Heart left ventricle (tissue), 16 donors: ENCODE results near the gene RACGAP1. TPM values are rescaled to one million over a fixed set of nuclear protein-coding genes. Genes with fewer than 3 reads are reported as not detected.
A peak's percentile ranks its signal among the peaks of the same experiment; 100 is the strongest.

Experiments
- ATAC-seq, 4 donors: fragments of 200-7000 bp; cut with Tn5 transposase; one replicate each; pipeline ENCODE4 v1.9.1; 2020 to 2022; ENCODE audit warnings: moderate library complexity in 4 of 4, mild to moderate bottlenecking in 3 of 4, moderate number of reproducible peaks in 1 of 4
- DNase-seq, 5 donors: peaks; one replicate each; pipeline ENCODE4 v3.0.0-alpha.2; 2020
- H3K27ac ChIP-seq, 12 donors: fragments of 200-600 bp; sonication (generic) in 4 of 12; one replicate each; pipeline versions ENCODE4 v1.5.0 to v1.8.0; 2016 to 2022; ENCODE audit warnings: mild to moderate bottlenecking in 2 of 12
- H3K27me3 ChIP-seq, 9 donors: fragments of 200-600 bp; sonication (generic) in 2 of 9; one replicate each; pipeline versions ENCODE4 v1.5.1 to v1.8.0; 2016 to 2022; ENCODE audit warnings: mild to moderate bottlenecking in 3 of 9
- H3K36me3 ChIP-seq, 9 donors: fragments of 200-600 bp; sonication (generic) in 2 of 9; one replicate each; pipeline versions ENCODE4 v1.5.0 to v1.8.0; 2018 to 2022; ENCODE audit warnings: mild to moderate bottlenecking in 2 of 9
- H3K4me1 ChIP-seq, 12 donors: fragments of 200-600 bp; sonication (generic) in 4 of 12; one replicate each; pipeline versions ENCODE4 v1.5.0 to v1.8.0; 2016 to 2022; ENCODE audit warnings: mild to moderate bottlenecking in 3 of 12
- H3K4me3 ChIP-seq, 12 donors: fragments of 200-600 bp; sonication (generic) in 4 of 12; one replicate each; pipeline versions ENCODE4 v1.5.0 to v1.8.0; 2017 to 2022; ENCODE audit warnings: mild to moderate bottlenecking in 9 of 12, moderate library complexity in 4 of 12
- H3K9me3 ChIP-seq, 12 donors: fragments of 200-600 bp; sonication (generic) in 4 of 12; one replicate each; pipeline versions ENCODE4 v1.5.0 to v1.8.0; 2016 to 2022; ENCODE audit warnings: mild to moderate bottlenecking in 1 of 12
- POLR2A ChIP-seq, 2 donors: fragments of 450-650 bp; IDR thresholded peaks; one replicate each; pipeline ENCODE4 v1.6.1; 2017; ENCODE audit warnings: antibody characterized with exemption in 2 of 2, mild to moderate bottlenecking in 2 of 2, moderate library complexity in 2 of 2
- WGBS, 4 donors: extraction: QIAGEN DNeasy Blood & Tissue Kit in 2 of 4; methylation state at CpG; one replicate each; pipeline versions ENCODE4 v1.1.5 to v1.1.7; 2013 to 2018; 5-methylcytosine and 5-hydroxymethylcytosine counted together
- intact Hi-C, 10 donors: fragments of 100-400 bp; cut with DNase I; formaldehyde crosslinking; loops; one replicate each; pipeline versions ENCODE4 v1.11.1 to v1.14.2; 2022
- polyA plus RNA-seq, 2 donors: library from polyadenylated mRNA; stranded (reverse); fragments of 200-250 nt; gene quantifications; one replicate each; pipeline ENCODE4 v1.2.3, GENCODE V29; 2013
- total RNA-seq, 9 donors: library from RNA; depleted of rRNA in 2 of 9; stranded (reverse); fragments of >200 nt in 2 of 9; fragmentation: NEBNext Ultra II Directional in 3 of 9; extraction: Animal tissue kit (Norgen Biotek cat#: 25700) in 3 of 9; gene quantifications; one replicate each; pipeline versions ENCODE4 v1.1.0 to v1.2.4, GENCODE V29; 2016 to 2023
- TF ChIP-seq, protein P1 (sequence below), 12 donors: fragments of 200-600 bp; sonication (generic) in 4 of 12; IDR thresholded peaks; one replicate each; pipeline versions ENCODE4 v1.5.0 to v1.8.0; 2018 to 2022; ENCODE audit warnings: antibody characterized with exemption in 12 of 12, mild to moderate bottlenecking in 5 of 12
- donor health status: ischemic (EF 13 %, LVEDD 7.1; RV severe dilation, severe dysfunction).
- donor health status: healthy with polysubstance abuse.
- donor health status: DM: no; HTN: yes; CAD: no.
- donor health status: DM: no; HTN: no; CAD: no.
- donor health status: ischemic (EF 25% LVEDD 6.9; RV normal size, moderate dysfunction).
- donor health status: ischemic (EF 25% LVEDD 5.7; RV mildly dilated, moderate dysfunction).
- donor health status: healthy.
- donor health status: DM: yes; HTN: yes; CAD: no.
- donor health status: ischemic (EF 35%, LVEDD 5.7; RV mildly dilated, moderate dysfunction).
- donor health status: nonischemic (EF 11% LVEDD 7.7; RV severe dilation, severe dysfunction).
- donor health status: DM: yes; HTN: yes; CAD: no.
- donor health status: PGD.
- donor health status: ischemic (EF 29% LVEDD 5.4; RV normal size, mild dysfunction).
- donor health status: nonischemic (EF 23%, LVEDD 6.1; RV moderate dilation, normal function).

RACGAP1 gene
- total and polyA plus RNA-seq, 11 donors, result 0.91 to 17.8 (median 5.2) TPM

DNA sequence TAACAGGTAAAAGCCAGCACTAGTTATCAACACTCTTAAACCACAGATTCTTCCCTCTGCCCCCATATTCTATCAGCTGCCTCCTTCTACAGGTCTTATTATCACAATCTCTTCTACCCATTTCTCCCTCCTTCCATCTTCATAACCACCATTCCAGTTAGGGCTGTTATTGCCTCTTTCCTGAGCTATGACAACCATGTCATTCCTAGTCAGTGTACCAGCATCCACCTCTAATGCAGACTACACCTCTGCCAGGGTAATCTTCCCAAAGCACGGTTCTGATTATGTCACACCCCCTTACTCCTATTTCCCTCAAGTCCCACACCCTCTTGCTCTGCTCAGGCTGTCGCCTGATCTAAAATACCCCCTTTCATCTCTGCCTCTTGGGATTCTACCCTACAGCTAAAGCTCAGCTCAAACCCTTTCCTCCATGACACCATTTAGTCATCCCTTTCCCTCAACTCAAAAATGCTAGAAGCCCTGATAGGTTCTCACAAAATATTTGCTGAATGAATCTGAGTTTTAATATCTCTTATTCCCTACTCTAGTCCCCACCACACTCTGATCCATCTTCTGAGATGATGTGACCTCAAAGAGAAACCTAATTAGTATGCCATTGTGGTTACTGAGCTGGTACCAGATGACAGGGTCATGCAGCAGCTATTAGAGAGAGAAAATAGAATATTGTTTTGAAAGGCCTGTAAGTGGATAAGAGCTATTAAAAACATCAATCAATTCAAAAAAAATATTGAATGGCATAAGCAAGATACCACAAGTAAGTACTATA is 11.7 kb downstream of the RACGAP1 start:
- ATAC-seq, result no peak
- no peak overlapping the region for H3K4me3 ChIP-seq
- 82 to 88% (median 86%) methylated on average over 2 of the region's 2 CpGs for WGBS, 4 donors

DNA sequence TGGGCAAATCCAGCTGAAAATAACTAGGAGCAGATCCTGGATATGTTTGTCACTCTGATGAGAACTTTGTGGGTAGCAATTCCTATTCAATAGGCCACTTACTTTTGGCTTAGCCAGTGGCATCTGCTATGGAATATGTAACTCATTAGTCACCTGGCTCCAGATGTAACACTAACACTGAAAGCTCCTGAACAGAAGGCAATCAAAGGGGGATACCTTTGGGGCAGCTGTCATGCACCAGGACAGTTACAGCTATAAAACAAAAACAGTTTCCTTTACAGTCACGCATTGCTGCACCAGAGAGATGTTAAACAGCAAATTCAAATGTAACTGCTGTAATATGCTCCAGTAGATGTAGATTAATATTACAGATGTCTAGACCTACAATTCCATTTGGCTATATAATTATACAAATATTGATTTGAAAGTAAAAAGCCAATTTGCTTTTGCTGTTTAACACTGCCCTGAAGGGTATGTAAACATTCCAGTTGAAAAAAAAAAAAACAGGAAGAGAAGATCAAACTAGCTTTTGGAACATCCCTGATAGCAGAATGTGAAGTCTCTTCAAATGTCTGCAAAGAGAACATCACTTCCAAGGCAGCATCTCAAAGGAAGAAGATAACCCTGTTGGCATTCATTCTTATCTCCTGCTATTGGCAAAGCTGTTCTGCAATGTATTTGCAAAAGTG is 18.4 kb downstream of the RACGAP1 start:
- TF ChIP-seq POLR2A (IDR thresholded peaks at IDR 0.05), result no peak
- TF ChIP-seq, protein P1, sequence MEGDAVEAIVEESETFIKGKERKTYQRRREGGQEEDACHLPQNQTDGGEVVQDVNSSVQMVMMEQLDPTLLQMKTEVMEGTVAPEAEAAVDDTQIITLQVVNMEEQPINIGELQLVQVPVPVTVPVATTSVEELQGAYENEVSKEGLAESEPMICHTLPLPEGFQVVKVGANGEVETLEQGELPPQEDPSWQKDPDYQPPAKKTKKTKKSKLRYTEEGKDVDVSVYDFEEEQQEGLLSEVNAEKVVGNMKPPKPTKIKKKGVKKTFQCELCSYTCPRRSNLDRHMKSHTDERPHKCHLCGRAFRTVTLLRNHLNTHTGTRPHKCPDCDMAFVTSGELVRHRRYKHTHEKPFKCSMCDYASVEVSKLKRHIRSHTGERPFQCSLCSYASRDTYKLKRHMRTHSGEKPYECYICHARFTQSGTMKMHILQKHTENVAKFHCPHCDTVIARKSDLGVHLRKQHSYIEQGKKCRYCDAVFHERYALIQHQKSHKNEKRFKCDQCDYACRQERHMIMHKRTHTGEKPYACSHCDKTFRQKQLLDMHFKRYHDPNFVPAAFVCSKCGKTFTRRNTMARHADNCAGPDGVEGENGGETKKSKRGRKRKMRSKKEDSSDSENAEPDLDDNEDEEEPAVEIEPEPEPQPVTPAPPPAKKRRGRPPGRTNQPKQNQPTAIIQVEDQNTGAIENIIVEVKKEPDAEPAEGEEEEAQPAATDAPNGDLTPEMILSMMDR (IDR thresholded peaks at IDR 0.05), result no peak
- no peak for DNase-seq
- Histone ChIP-seq H3K27ac (peak overlapping the region in 1 of 12 donors; percentile 67), H3K9me3 (no peaks in the 10 kb centered on the region), H3K36me3 (peaks cover 0 to 43% (median 0%) of the 10 kb centered on the region in 9 donors), H3K4me3 (no peak overlapping the region), H3K27me3 (no peaks in the 10 kb centered on the region), H3K4me1 (peaks cover 0 to 14% (median 0%) of the 10 kb centered on the region in 12 donors)
- intact Hi-C loops, result no loop called here
- WGBS, 4 donors, result 85 to 100% (median 96%) methylated on average over 1 of the region's 1 CpG
- ATAC-seq, result no peak

More for the DNA sequence above, 11.7 kb downstream of the RACGAP1 start:
- intact Hi-C loops, result no loop called here
- TF ChIP-seq, protein P1 (IDR thresholded peaks at IDR 0.05), result no peak
- TF ChIP-seq POLR2A (IDR thresholded peaks at IDR 0.05), result no peak
- Histone ChIP-seq H3K27me3 (no peaks in the 10 kb centered on the region), H3K27ac (no peak overlapping the region), H3K36me3 (peaks cover 0 to 16% (median 0%) of the 10 kb centered on the region in 9 donors), H3K9me3 (no peaks in the 10 kb centered on the region), H3K4me1 (peaks cover 0 to 25% (median 0%) of the 10 kb centered on the region in 12 donors)
- no peak for DNase-seq

DNA sequence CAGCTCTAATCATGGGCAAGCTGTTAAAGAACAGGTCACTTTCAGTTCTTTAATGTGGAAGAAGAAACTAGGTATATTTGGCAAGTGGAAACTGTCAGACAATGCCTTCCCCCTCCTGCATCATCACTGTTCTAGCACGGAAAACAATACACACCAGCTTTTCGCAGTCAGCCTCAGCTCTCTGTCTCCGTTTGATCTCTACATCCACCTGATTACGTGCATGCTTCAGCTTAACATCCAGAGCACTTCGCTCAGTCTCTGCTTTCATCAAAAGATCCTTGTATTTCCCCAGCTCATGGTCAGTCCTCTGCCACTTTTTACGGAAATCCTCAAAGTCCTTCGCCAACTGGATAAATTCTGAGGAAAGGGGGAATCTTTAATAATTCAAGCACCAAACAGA is 19.0 kb downstream of the RACGAP1 start:
- H3K27ac ChIP-seq, result peak overlapping the region in 1 of 12 donors; percentile 67
- H3K9me3 ChIP-seq, result no peaks in the 10 kb centered on the region
- TF ChIP-seq POLR2A (IDR thresholded peaks at IDR 0.05), result no peak
- TF ChIP-seq, protein P1 (IDR thresholded peaks at IDR 0.05), result no peak
- ATAC-seq (no peak), DNase-seq (no peak)
- 93 to 96% (median 96%) methylated on average over 7 of the region's 7 CpGs for WGBS, 4 donors
- H3K27me3 ChIP-seq, result no peaks in the 10 kb centered on the region
- intact Hi-C loops, result no loop called here
- H3K36me3 ChIP-seq, result peaks cover 0 to 50% (median 0%) of the 10 kb centered on the region in 9 donors
- H3K4me3 ChIP-seq, result no peak overlapping the region
- peaks cover 0 to 14% (median 0%) of the 10 kb centered on the region in 12 donors for H3K4me1 ChIP-seq

DNA sequence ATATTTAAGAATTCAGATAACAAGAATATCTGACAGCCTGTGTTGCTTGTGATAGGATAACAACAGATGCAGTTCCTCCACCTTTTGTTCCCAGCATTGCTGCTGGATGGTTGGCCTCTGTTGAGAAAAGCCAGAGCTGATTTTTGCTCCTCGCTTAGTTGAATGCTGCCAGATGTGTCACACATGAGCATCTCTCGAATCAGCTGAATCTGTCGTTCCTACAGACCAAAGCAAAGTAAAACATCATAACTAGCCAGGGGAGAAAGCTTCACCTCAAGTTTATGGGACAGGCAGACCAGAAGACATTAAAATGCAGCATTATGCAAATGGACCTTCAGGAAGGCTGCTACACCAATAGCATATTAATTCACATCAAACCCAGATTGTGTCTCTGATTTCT is 20.1 kb downstream of the RACGAP1 start:
- intact Hi-C loops, result no loop called here
- H3K36me3 ChIP-seq, result peaks cover 0 to 61% (median 3%) of the 10 kb centered on the region in 9 donors
- H3K27ac ChIP-seq, result peak overlapping the region in 1 of 12 donors; percentile 67
- H3K4me3 ChIP-seq, result no peak overlapping the region
- DNase-seq, result no peak
- WGBS, 4 donors, result 25 to 65% (median 55%) methylated on average over 3 of the region's 3 CpGs
- no peaks in the 10 kb centered on the region for H3K9me3 ChIP-seq
- no peak for TF ChIP-seq POLR2A (IDR thresholded peaks at IDR 0.05)
- TF ChIP-seq, protein P1 (IDR thresholded peaks at IDR 0.05), result no peak
- peaks cover 0 to 14% (median 0%) of the 10 kb centered on the region in 12 donors for H3K4me1 ChIP-seq
- no peaks in the 10 kb centered on the region for H3K27me3 ChIP-seq
- no peak for ATAC-seq
